ENCODE measurements around the gene GALNT18.

Gene GALNT18

DNA sequence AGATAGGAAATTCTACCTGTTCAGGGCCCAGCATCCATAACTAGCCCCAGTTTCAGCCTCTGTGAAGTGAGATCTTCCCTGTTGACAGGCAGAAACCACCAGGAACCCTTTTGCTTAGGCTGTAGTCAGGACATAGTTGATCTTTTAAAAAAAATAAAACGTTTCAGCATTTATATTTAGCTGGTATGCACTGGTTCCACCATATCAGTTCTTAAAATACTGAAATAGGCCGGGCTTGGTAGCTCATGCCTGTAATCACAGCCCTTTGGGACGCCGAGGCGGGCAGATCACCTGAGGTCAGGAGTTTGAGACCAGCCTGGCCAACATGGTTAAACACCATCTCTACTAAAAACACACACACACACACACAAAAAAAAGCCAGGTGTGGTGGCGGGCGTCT is 35.3 kb downstream of the GALNT18 start:
- no peak for DNase-seq (ENCODE audit: low read depth)

DNA sequence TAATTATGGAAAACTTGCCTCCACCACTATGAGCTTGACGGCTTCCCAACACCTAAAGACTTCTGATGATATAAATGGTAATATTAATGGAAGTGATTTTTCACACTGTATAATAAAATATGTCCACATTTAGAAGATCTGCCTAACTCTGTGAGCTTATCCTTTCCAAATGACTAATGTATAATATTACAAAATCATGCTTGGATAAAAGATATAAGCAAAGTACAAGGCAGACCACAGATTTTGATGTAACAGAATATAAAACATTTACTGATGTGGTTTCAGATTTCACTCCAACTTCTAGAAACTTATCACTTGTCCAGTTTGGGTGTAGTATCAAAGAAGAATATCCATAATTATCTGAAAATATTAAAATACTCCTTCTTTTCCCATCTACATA is 36.9 kb downstream of the GALNT18 start:
- DNase-seq (ENCODE audit: low read depth) = no peak

DNA sequence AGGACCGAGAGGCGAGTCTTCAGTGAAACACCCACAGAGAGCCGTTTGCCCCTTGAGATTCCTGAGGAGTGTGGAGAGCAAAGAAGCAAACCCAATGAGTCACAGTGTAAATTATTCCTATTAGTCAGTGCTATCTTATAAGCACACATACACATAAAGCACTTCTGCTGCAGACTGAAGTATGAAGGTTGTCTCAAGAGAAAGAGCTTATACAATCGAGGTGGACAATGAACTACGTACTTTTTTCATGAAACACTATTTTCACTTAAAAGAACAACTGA is 37.3 kb downstream of the GALNT18 start:
- DNase-seq (ENCODE audit: low read depth) = no peak

DNA sequence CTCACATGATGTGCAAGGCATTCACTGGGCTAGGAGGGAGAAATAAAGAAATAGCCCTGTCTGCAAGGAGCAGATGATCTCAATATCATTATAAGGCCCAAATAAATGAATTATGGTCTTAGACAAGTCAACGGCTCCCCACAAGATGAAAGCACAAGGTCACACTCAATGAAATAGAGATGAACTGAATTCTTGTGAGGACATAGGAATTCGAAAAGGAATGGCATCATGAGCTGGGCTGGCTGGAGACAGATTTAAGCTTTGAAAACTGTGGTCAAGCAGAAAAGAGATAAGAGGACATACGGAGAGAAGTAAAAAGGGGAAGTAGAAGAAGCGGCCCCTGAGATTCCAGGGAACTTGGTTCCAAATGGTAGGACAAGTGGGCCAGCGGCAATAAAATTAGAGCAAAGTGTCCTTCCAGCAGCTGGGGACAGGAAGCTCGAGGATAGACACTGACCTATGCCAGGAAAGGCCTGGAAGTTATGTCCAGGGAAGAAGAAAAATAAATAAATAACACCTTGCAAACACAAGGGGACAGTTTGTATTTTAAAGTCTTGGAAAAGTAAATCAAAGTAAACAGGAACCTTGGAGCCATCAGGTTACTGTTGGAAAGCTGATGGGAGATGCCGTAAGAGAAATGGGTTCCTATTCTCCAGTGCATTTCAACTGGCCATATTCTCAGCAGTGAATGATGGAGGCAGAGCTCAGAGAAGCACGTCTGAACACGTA is 37.8 kb downstream of the GALNT18 start:
- no peak for DNase-seq (ENCODE audit: low read depth)

DNA sequence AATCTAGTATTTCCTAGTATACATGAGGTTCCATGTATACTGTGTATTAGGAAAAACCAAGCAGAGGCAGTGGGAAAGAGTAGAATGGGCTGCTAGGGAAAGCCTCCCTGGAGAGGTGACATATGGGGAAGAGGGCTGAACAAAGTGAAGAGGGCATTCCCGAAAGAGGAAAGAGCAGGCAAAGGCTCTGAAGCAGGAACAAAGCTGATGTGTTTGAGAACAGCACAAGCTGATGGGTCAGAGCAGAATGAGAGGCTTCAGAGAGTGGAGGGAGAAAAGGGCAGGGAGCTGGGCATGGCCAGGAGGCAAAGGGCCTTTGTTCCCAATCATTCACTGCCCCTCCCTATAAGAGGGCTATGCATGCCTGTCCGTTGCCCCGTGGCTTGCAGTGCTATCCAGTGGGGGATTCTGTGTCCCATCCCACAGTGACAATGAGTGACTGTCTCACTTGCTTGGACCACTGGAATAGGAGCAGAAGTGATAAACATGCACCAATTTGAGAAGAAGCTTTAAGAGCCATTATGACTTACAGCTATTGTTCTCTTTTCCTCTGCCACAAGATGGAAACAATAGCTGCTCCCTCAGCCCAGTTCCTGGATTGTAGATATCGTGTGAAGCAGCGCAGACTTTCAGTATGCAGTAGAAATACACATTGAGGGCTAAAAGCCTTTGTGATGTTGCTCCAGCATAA is 39.6 kb downstream of the GALNT18 start:
- no peak for DNase-seq (ENCODE audit: low read depth)

DNA sequence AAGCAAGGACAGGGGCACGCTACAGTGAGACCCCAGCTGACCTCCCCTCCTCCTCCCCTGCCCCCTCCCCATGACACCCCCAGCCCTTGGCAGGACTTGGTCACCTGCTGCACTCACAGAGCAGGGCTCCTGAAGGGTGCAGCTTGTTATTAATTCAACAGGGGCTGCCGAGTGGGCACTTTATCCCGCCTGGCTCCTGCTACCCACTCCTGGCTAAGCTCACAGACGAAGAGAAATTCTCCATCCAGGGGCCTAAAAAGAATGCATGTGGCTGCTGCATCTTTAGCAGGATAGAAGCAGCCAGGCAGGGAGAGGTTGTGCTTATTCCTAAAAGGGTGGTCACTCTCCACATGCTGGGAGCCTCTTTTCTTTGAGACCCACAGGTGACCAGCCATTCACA is 40.3 kb downstream of the GALNT18 start:
- no peak for DNase-seq (ENCODE audit: low read depth)

DNA sequence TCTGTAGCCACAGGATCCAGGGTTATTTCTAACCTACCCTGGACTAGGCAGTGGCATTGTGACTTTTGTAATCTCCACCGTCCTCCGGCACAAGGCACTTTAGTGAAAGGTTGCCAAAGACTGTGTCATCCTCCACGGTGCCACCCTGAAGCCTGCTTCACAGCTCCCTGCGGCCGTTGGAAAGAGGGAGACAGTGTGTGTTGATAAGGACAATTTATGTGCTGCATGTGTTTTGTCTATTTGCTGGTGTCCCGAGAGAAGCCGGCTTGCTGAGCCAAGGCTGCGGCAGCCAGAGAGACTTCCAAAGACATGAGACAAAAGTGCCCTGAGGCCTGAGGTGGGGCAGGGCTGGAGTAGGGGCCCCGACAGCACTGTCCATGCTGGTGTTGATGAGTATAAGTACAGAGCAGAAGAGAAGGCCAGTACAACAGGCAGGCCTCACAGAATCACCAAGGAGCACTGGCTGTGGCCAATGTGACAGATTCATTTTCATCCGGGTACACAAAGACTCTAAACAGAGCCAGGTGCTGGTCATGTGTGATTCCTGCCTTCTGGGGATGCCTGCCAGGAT is 40.9 kb downstream of the GALNT18 start:
- DNase-seq (ENCODE audit: low read depth) = no peak

DNA sequence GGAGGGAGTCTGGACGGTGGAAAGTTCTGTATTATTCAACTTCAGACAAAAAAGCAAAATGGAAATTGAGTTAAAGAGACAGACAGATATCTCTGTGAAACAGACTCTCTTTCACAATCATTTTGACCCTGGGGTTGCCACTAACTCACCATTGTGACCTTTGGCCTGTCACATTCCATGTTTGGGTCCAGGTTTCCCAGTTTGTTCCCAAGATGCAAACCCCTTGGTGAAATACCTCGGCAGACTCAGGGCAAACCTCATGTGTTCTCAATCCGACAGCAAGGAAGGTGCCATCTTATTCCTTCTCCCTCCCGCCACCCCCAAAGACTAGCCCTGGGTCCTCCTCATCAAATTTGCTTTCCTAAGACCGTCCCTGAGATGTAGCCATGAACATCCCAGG is 41.8 kb downstream of the GALNT18 start:
- no peak for DNase-seq (ENCODE audit: low read depth)

DNA sequence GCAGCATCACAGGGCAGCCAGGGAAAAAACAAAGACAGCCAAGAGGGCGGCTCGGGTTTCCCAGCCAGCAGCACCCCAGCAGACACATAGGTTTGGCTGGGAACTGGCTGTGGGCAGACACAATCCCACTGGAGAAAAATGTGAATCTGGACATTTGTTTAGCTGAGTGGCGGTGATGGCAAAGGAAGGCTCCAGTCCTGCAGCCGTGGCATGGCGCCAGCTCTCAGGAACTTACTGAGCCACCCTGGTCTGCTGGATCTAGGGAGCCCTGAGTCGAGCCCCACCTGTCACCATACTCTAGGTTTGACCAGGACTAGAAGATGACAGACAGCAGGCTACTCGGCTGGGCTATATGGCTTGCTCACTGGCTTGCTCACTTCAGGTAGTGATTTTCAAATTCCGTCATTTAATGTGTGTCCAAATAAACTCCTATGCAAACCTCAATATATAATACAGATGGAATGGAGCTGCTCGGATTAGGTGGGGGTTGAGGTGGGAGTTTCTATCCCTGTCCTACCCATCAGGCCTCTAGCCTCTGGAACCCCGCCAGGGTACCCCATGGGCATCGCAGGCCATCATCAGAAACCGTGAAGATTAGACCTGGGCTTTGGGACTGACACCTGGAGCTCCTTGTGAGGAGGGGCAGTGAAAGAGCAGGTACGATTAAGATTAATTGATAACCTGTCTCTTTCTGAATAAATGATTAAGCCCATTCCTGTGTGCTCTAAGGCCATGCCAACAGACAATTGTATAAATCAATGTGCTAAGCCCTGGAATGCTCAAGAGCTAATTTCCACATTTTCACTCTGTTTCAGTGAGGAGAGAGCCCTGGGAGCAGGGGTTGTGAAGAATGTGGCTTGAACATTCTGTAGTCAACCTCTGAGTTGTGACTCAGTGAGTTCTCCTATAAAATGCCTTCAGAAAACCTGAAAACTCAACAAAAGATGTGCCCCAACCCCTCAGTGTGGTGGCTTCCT is 42.5 kb downstream of the GALNT18 start:
- DNase-seq (ENCODE audit: low read depth) = no peak

DNA sequence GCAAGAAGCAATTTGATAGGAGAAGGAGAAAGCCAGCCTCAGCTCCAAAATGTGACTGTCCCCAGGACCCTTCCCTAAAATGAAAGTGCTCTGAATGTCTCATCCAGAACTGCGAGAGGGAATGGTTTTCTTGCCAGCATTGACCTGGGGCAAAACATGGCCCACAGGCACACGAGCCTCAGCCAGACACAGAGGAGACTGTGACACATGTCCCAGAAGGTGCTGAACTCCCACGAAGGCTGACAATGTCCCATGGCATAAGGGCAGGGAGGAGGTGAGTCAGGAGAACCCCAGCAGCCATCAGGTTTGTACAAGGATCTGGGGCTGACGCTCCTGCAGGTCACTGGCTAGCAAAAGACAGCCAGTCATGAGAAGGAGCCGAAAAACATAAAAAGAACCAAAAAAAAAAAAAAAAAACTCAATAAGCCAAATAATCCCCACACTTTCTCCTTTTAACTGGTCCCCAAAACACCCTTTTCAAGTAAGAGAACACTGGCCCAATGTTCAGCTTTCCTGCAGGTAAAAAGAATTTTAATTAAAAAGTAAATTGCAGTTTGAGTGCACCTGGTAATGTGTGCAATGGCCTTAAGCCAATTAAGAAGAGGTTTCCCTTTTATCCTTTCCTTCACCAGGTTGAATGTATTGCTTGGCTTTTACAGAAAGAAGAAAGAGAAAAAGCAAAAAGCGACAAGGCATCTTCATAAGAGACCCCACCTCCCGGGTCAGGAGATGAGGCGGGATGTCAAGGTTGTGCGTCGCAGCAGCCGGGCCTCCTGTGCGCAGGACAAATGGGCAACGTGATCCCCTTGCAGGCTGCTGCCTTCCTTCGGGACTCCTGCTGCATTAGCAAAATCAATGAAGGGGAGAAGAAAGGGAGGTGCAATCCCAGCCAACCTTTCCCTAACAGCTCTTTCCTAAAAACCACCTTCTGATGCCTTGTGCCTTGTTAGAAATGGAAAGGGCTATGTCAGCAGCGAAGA is 43.6 kb downstream of the GALNT18 start:
- no peak for DNase-seq (ENCODE audit: low read depth)

DNA sequence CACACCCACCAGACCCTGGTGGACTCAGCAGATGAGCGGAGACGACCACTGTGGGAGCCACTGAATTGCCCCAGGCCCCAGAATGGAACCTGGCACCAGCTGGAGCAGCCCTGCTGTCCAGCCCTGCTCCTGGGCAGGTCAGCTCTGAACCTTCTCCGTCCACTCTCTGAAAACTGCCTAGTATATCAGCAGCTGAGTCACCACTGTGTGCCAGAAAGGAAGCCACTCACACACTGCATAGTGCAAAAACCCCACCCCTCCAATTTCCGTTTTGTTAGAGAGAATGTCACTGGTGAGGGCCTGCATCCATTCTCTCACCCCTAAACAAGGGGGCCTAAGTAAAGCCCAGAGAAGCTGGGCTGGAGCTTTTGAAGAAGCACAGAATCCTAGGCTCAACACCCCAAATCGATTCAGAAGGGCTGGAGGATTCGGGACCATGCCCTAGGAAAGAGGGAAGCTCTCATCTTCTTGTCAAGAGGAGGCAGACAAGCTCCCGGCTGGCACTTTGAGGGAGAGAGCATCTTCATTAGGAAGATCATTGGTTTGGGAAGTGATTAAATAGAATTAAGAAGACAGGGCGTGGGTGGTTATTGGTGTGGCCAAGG is 44.5 kb downstream of the GALNT18 start:
- DNase-seq (ENCODE audit: low read depth) = no peak

DNA sequence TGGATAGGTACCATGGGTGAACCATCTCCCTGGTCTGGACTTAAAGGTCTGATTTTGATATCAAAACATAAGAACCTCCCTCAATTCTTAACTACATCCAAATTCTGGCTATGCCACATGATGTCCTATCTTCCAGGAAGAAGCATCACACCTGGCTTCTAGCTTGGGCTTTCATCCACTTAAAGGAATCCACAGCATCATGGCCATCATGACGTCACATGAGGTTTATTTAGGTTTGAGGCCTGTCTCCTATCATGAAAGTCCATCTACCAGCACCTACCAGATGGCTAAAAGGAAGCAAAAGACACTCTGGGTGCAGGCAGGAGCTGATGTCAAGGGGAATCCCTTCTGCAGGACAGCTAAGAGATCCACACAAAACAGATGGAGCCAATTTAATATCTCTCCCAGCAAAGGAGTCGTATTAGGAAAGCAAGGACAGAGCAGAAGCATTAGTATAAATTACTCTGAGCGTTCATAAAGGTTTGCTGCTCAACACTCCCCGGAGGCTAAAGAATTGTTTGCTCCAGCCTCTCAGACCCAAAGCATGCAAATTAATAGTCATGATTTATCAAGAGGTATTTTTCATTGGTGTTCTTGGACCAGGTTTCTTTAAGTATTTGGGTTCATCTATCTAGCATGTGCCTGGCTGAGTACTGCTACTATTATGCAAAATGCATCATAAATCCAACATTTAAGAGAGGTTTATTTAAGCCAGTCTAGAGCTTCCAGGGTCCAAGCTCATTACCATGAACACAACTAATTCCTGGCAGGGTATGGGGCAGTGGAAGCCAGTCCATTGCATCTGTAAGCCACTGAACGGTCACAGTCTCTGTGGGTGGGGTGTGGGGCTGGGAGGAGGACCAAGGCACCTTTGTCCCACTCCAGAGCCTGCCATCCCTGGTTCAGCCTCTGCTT is 47.2 kb downstream of the GALNT18 start:
- DNase-seq (ENCODE audit: low read depth) = no peak

DNA sequence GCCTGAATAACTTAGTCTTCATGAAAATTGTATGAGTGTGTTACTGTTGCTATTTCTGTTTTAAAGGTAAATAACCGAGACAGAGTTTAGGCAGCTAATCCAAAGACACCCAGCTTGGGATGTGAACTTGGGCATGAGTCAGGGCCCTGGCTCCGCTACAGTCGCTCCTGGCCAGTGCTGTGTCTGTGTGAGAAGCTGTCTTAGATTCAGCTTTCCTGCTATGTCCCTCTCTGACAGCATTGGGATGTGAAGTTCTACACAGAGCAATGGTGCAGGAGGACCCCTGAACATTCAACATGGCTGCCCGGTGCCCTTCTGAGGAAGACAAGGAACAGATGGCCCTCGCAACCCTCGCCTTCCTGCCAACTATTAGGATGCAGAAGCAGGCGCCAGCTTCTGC is 49.4 kb downstream of the GALNT18 start:
- DNase-seq (ENCODE audit: low read depth) = no peak

DNA sequence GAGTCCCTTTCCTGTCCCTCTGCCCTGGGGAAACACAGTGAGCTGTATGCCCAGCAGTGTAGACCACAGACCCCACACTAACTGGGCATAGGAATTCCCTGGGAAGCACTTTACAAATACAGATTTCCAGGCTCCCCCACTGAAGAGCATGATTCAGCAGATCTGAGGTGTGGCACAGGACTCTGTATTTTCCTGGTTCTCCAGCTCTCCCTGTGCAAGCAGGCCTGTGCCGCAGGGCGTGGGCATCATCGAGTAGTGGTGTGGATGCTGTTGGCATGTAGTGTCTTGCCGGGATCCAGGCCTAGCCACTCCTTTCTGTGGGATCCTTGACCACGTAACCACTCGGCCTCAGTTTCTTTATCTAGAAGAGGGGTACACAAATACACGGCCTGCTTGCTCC is 49.9 kb downstream of the GALNT18 start:
- no peak for DNase-seq (ENCODE audit: low read depth)

DNA sequence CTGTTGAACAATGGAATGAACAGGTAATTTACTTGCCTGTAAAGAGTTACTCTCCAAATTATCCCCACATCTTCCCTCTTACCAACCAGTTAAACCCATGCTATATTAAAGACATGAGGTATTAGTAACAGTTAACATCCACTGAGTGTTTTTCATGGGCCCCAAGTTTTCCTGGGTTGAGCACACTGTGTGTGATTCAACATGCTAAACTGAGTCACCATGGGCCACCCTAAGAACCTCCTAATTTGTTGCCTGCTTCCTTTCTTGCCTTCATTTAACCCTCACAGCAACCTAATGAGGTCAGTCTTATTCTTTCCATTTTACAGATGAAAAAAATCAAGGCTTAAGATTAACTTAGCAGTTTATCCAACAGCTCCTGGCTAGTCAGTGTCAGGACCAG is 51.0 kb downstream of the GALNT18 start:
- no peak for DNase-seq (ENCODE audit: low read depth)

DNA sequence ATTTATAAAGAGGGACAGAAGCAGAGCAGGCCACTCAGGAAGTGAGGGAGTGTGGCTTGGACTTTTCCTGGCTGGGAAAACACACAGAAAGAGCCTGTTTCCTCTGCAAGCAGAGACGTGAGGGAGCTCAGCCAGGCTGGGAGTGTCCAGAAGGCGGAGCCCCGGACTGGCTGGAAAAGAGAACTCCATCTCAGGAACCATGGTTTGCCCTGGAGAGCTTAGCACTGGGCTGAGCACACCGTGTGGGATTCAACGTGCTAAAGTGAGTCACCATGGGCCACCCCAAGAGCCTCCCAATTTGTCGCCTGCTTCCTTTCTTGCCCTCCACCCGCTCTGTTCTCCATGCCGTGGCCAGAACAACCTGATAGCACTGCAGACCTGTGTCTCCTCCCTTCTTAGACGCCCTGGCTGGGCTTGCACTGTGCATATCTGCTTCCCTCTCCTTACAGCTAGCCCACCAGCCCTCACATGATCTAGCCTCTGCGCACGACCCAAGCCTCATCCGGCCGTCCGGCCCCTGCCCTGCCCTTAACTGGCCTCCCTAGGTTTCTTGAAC is 51.8 kb downstream of the GALNT18 start:
- no peak for DNase-seq (ENCODE audit: low read depth)

DNA sequence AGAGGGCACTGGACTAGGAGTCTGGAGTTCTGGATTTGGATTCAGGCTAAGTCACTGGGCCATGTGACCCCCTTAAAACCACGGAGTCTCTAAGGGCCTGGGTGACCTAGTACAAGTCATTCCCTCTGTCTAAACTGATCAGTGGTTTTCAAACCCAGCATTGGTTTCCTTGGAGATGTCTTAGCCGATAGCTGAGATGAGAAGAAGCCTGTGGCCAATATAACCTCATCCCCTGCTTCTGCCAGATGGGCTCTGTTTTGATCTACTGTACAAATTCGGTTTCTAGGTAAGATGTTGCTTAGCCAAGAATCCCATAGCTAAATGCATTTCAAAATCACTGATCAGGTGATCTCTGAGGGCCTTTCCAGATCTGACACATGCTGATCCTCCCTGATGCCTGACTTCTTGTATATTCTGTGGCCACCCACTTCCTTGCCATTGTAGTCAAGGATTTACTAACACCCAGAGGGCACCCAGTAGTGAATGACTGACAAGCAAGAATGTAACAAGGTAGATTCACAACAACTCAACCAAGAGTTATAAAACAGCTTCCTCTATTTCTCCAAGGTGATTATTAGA is 53.1 kb downstream of the GALNT18 start:
- DNase-seq (ENCODE audit: low read depth) = no peak

DNA sequence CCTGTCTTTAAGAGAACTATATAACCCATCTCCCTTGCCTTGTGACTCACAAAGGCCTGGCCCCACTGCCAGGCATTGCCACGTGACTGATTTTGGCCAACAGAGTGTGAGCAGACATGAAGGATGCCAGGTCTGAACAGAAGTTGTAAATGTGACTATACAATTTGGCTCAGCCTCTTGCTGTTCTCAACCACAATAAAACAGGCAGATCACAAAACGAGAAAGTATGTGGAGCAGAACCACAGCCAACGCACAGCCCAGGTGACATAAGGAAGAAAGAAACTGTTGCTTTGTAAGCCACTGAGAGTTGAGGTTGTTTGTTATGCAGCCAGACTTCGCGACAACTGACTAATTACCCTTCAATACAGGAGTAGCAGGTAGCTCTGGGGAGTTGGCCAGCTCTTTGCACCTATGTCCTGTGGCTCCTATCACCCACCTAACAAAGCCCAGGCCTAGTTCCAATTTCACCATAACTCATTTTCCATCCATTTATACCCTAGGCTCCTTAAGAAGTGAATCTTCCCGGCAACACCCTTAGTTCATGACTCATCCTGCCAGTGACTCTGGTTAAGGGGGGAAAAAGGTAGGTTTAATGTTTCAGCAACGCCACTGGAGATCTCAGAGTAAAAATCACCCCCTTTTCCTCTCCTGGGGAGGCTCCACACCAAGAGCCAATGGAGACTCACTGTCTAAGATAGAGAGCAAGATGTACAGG is 53.7 kb downstream of the GALNT18 start:
- no peak for DNase-seq (ENCODE audit: low read depth)

DNA sequence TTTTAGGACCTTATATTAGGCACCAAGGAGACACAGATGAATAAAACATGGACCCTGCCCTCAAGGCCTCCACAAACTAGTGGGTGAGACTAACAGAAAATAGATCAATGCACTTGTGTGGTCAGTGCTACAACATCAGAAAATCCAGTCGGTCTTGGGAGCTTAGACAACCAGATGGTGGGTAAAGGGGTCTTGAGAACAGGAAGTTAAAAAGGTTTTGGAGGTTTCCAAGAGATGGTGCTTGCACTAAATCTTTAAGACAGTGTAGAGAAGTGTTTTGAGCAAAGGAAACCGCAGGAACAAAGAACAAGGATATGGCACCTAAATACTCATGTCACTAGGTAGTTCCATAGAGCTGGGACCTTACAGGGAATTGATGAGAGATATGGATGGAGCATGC is 56.2 kb downstream of the GALNT18 start:
- DNase-seq (ENCODE audit: low read depth) = no peak
